GM06990 (cell line): ENCODE measurements around the gene ZNF324.
A peak's percentile ranks its signal among the peaks of the same experiment; 100 is the strongest.

Experiments
- DNase-seq: peaks from one replicate; pipeline ENCODE4 v3.0.0-alpha.2; 2011; ENCODE audit not compliant: insufficient read length; ENCODE audit errors: extremely low read depth
- H3K27me3 ChIP-seq: replicated peaks from 2 replicates; pipeline ENCODE4 v1.6.0; 2011; ENCODE audit warnings: low read length; ENCODE audit not compliant: control insufficient read depth, insufficient read depth
- H3K36me3 ChIP-seq: 2 replicates; pipeline ENCODE4 v1.5.1; 2011; ENCODE audit warnings: low read length; ENCODE audit not compliant: control insufficient read depth, insufficient read depth
- H3K4me3 ChIP-seq: replicated peaks from 2 replicates; pipeline ENCODE4 v1.5.1; 2011; ENCODE audit warnings: low read depth, mild to moderate bottlenecking, control low read depth, low read length
- CTCF ChIP-seq: IDR thresholded peaks from 2 replicates; pipeline ENCODE4 v1.5.1; 2011; ENCODE audit warnings: low read length, control low read depth, mild to moderate bottlenecking, inconsistent platforms; ENCODE audit not compliant: insufficient read depth, poor library complexity, severe bottlenecking

ZNF324 gene

GRCh38 chr19:58511353-58512208, 44.7 kb downstream of the ZNF324 start, which contains the start of gene SLC27A5:
TSS of gene SLC27A5 (minus strand) at chr19:58511992. CDS start at chr19:58511955, 37 bp downstream.
- no peak within 1 kb of the TSS for H3K4me3 ChIP-seq
- H3K27me3 ChIP-seq = no peaks in the 10 kb centered on the region
- TF ChIP-seq CTCF = no peak
- DNase-seq = no peak
- H3K36me3 ChIP-seq = peaks cover 3% of the 10 kb centered on the region

GRCh38 chr19:58513213-58513693, 46.4 kb downstream of the ZNF324 start:
- H3K4me3 ChIP-seq = no peak overlapping the region
- DNase-seq = no peak
- TF ChIP-seq CTCF = no peak

DNA sequence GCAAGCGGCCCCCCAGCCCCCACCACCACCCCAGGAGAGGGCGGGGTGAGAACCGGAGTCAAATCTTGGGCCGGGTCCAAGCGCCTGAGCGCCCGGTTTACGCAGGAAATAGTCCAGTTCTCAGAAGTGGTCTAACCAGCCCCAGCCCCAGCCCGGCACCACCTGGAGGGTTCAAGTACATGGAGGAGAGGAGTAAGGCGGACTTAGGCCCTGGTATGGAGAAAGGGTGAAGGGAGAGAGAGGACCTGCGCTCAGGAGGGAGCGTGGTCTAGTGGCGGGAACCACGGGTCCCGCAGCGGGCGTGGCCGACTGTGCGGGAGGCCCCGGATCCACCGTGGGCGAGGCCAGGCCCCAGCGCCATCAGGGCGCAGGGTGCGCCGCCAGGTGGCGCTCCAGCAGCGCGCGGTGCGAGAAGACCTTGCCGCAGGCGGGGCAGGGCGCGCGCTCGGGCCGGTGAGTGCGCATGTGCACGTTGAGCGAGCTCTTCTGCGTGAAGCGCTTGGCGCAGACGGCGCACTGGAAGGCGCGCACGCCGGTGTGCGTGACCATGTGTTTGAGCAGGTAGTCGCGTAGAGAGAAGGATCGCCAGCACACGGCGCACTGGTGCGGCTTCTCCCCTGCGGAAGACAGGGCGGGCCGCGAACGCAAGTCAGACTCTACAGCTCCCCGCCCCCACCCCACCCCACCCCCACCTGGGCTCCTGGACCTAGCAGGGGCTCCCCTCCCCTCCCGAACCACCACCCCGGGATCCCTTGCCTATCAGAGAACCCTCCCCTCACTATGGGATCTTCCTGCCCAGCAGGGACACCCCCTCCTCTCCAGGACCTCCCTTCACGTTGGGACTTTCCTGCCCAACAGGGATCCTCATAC, 47.0 kb downstream of the ZNF324 start:
- Histone ChIP-seq H3K4me3 (peak overlapping the region; percentile 68), H3K36me3 (peaks cover 9% of the 10 kb centered on the region), H3K27me3 (no peaks in the 10 kb centered on the region)
- DNase-seq = peak; percentile 99
- TF ChIP-seq CTCF = peak; percentile 44

More at GRCh38 chr19:58513213-58513693, 46.4 kb downstream of the ZNF324 start:
- peaks cover 9% of the 10 kb centered on the region for H3K36me3 ChIP-seq
- H3K27me3 ChIP-seq = no peaks in the 10 kb centered on the region

DNA sequence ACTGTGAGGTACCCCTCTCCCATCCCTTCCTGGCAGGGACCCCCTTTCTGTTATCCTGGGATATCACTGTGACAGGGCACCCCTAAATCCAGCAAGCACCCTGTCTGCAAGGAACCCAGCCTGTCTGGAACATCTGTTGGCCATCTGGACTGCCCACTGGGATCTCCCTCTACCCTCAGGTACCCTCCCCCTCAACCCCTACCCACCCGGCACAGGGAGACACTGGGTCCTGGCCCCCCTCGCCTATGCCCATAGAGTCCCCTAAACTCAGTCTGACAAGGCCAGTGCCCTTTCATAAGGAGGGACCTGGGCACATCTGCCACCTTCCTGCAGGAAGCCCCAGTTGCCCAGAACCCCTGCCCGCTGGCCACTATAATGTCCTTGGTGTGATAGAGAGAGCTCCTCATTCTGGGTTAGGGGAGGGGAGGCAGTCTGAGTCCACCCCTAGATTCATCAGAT, 47.7 kb downstream of the ZNF324 start:
- no peak for TF ChIP-seq CTCF
- peaks cover 9% of the 10 kb centered on the region for H3K36me3 ChIP-seq
- peak overlapping the region; percentile 68 for H3K4me3 ChIP-seq
- no peak for DNase-seq
- no peaks in the 10 kb centered on the region for H3K27me3 ChIP-seq

GRCh38 chr19:58515259-58515658, 48.4 kb downstream of the ZNF324 start:
- H3K36me3 ChIP-seq = peaks cover 9% of the 10 kb centered on the region
- no peaks in the 10 kb centered on the region for H3K27me3 ChIP-seq
- H3K4me3 ChIP-seq = no peak overlapping the region
- DNase-seq = no peak
- TF ChIP-seq CTCF = no peak
